GM19397 (cell line): Measurements from ENCODE around the gene RAB17.
"Not testable (repeated sequence)": the region's sequence is repeated elsewhere in the genome, so short reads cannot be mapped to it uniquely, and the experiment has no call there.

ENCODE experiments used
- ATAC-seq: cut with Tn5 transposase; IDR thresholded peaks from one replicate; pipeline ENCODE4 v1.9.1; 2021; ENCODE audit warnings: mild to moderate bottlenecking, moderate library complexity; ENCODE audit not compliant: unreplicated experiment

The RAB17 gene

DNA sequence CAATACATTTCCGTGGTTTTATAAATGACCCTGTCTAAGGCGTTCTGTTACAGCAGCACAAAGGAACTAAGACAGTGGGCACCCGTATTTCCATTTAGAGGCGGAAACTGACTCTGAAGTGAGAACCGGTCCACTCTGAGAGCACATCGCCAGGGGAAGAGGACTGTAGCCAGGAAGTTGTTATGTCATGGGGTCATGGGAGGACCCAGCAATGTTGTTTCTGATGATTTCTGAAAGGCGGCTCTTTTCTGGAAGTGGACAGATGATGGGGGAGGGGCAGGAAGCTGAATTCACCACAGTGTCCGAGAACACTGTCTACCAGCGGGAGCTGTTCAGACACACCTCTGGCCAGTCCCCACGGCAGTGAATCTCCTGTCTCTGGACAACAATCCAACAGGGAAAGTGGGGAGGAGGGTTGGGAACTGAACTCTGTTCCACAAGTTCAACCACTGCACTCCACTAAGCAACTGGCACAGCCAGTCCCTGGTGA is 34.7 kb upstream of the RAB17 start:
- no peak for ATAC-seq

DNA sequence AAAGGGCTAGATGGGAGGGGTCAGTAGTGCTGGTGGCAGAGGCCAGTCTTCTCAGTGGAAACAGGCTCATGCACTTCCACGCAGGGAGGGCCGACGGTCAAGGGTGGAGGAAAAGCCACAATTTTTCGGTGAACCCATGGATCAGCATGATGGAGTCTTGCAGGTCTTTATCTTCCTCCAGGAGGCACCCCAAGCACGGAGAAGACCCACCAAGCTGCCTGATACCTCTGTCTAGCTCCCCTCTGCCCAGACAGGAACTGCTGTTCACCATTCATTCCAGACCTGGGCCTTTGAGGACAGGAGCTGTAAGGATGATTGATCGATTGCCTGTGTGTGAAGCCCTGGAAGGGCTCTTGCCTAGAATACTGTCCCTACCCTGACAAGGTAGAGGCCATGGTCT is 34.0 kb upstream of the RAB17 start:
- no peak for ATAC-seq

DNA sequence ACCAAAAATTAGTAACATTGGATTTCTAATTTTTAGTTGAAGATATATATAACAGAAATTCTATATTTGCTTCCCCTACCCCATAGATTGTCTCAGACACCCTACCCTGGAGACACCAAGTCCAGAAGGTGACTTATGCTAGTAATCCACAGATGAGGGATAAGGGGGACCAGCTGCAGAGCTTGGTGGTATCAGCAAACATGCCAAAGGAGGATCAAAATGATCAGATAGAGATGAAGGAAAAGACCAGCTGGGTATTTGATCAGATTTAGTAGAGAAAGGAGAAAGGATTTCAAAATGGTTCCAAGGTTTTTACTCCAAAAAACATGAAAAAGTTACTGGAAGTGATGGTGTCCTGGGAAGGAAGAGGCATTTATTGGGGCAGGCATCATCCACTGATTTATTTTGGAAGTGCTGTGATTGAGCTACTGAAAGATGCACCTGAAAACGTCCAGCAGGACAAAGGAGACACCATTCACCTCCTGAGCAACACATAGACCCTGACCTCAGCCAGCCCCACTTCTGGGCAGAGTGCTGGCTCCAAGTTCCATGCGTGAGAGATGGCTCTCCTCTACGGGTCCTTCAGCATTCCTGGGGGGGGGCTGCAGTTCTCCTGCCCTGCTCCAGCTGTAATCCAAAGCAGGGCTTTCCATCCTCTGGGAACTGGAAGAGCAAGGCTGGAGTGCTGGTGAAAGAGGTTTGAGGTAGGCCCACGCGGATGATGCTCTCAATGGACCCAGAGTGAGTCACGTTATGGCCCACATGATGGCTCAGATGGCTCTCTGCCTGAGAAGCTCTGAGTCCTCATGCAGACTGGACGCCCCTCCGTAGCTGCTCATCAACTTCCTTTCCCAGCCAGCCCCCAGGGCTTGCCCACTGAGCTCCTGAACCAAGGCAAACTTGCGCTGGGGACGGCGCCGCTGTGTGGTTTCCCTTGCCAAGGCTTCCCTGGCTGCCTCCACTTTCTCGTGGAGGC is 33.2 kb upstream of the RAB17 start:
- ATAC-seq, result no peak

DNA sequence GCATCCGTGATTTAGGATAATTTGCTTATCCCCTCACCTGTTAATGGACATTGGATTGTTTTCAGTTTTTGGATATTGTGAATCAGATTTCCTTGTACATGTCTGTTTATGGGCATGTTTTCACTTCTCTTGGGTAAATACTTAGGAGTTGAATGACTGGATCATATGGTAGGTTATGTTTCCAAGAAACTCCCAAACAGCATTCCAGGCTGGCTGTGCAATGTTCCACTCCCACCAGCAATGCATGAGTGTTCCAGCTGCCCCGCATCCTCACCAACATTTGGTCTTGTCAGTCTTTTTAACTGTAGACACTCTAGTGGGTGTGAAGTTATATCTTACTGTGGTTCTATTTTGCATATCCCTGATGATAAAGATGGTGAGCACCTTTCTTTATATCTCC is 27.9 kb upstream of the RAB17 start:
- no peak for ATAC-seq

DNA sequence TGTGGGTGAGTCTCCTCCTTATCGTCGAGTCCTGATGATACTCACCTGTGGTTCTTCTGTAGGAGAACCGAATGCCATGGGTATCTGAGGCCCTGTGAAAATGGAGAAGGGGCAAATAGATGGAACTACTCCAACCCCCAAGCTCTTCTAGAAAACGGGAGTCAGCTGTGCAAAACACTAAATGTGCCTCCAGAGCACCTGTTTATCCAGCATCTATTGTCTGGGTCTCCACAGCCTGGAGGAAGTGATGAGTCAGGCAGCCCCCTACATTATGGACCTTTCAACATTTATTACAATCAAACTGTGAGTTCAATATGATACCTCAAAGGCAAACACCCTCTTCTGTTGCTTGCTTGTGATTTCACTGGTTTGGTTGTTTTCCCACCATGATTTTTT is 27.1 kb upstream of the RAB17 start:
- ATAC-seq, result no peak

DNA sequence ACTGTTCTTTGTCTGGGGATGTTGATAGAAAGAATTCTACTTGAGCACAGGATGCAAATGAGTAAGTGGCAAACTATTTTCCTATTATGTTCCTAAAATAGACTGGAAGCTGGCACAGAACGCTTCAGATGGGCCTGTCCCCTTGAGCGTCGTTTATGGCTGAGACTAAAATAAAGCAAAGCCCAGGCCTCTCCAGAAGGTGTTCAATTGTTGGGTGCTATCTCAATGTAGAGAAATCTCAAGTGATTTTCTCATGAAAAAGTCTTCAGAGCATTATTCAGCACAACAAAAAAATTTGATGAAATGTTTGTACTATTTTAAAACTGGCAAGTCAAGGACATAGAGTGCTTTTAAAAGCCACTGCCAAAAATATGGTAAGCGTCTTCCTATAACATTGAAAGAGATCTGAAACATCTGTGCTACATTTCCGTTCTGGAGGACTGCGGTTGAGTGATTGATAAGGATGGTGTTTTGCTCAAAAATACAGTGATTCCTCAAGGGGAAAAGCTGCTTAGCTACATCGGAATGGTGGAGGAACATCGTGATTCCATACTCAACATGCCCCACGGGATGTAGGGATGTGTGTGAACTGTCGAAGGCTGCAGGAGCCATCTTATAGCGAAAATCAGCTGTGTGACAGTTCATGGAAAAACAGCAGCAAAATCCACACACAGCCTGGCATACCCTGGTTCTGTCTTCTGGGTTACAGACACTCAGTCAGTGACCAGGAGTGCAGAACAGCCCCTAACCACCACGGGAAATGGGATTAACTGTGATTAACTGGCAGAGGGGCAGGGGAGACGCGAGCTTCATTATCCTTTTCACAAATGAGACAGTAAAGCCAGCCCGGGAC is 26.4 kb upstream of the RAB17 start:
- no peak for ATAC-seq

DNA sequence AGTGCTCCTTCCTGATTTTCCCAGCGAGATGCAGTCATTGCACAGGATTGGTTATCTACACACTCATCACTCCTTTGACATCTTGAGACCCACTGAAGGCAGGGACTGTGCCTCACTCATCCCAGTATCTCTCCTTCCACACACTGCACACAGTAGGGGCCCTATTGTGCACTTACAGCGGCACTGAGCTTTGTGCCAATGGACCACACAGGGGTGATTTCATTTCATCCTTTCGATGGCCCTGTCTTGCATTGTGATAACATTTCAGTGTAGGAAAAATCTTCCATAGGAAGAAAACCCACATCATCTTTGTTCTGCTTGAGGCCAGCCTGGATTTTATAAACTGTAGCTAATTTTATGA is 25.8 kb upstream of the RAB17 start:
- ATAC-seq, result no peak

DNA sequence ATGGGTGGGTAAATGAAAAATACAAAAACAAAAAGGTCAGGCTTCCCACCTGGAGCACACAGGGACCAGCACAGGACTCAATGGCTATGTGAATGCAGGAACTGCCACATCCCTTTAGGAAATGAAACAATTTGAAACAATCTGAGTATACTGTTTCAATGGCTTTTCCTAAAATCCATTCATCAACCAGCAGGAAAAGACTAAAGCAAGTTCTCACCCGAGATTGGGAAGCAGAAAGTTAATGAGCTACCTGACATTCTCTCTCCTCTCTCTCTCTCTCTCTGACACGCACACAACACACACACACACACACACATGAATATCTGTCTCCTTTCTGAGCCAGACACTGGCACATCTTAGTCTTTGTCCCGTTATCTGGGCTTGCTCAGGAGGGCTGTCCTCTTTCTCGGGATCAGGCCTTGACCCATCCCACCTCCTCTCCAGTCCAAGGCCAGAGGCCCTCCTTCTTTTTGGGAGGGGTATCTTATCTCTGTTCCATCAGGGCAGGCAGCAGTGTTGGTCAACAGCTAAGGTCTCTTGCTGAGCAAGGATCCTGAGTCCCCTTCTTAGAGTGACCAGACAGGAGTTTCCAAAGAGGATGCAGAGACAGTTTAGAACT is 25.2 kb upstream of the RAB17 start:
- ATAC-seq, result no peak

DNA sequence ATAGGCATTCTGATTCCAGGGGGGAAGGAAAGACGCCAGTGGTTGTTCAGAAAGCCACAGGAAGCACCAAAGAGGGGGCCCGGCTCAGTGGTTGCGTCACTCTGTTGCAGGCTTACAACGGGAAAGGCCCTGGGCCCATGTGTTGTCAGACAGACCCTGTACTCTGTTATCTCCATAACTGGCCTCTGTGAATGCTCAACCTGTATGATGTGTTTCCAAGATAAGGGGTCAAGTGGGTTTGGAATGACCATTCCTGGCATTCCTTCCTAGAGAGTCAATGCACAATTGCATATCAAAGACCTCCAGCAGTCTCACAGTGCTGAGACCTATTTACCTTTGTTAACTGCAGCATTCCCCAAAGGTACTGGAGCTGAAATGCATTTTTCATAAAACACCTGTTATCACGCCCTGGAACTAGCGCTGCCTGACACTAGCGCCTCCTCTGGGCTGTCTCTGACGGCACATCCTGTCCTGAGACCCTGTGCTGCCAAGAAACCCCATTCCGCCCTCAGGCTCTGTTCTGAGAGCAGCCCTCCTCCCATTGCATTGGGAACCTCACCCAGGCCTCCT is 23.7 kb upstream of the RAB17 start:
- ATAC-seq, result no peak

DNA sequence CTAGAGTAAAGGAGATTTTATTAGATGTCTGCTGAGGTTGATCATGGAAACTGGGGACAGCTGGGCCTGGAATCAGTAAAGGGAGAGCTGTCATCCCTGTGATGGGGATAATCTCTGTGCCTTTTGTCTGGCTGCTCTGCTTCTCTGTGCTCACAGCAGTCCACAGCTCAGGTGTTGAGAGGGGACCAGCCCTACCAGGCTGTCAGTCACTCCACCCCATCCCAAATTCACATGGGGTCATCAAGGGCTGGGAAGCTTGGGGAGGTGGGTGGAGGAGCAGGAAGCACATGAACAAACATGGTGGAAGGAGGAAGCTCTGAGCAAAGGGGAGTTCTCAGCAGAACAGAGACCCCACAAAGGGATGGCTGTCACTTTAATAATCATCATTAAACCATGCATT is 23.1 kb upstream of the RAB17 start:
- no peak for ATAC-seq

DNA sequence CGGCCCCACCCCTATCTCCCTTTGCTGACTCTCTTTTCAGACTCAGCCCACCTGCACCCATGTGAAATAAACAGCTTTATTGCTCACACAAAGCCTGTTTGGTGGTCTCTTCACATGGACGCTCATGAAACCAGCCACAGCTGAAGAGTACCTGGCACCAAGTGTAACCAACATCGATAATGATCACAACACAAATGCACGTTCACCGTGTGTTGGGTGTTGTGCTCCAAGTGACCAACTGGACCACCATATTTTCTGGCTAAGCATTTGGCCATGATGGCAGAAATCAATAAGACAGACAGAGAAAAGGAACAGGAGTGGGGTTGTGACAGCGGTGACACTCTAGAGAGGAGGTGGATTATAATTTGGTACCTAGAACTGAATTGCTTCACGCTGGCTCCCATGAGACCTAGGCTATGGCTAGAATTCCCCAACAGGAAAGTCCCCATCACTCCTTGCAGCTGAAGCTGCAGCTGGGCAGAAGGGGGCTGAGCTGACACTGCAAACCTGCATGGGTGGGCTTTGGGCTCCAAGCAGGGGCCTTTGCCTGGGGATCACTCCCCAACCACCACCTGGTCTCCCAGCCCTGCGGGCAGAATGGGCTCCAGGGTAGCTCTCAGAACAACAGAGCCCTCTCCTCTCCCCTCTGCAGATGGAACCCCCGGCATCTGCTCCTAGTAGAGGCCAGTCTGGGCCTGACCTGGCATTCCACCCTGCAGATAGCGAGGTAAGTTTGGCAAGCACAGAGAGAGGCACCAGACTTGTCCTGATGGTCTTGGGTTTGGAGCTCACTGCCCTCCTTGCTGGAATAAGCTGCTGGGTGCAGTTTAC is 22.2 kb upstream of the RAB17 start:
- no peak for ATAC-seq

DNA sequence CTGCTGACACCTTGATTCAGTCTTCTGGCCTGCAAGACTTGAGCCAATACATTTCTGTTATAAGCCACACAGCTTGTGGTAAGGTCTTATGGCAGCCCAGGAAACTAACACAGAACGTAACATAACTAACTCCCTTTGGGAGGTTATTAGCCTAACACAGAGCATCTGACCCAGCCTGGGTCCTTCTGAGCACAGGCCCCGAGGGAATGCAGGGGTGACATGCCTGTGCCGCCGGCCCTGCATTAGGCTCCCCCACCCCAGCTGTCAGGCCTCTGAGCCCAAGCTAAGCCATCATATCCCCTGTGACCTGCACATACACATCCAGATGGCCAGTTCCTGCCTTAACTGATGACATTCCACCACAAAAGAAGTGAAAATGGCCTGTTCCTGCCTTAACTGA is 16.0 kb upstream of the RAB17 start:
- ATAC-seq, result not testable (repeated sequence)

DNA sequence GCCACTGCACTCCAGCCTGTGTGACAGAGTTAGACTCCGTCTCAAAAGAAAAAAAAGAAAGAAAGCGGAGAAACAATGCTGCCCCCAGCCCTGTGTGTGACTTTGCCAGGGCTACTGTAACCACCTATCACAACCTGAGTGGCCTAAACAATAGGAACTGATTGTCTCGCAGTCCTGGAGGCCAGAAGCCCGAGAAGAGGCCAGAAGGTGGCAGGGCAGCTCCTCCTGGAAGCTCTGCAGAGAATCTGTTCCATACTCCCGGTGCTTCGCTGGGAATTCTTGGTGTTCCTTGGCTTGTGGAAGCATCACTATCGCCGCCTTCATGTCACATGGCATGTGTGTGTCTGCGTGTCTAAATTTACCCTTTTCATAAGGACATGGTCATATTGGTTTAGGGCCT is 14.4 kb upstream of the RAB17 start:
- ATAC-seq, result no peak

DNA sequence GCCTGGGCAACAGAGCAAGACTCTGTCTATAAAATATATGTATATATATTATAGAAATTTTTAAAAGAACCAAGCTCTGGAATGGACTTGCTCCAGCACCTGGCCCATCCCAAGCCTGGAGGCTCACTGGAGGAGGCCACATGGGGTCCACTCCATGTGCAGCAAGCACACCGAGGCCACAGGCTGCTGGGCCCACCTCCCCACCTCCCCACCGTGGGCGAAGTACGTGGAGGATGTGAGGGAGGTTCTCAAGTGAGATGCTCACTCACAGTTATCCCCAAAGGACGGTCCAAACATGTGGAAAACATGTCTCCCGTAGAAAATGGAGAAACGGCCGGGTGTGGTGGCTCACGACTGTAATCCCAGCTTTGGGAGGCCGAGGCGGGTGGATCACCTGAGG is 13.9 kb upstream of the RAB17 start:
- ATAC-seq, result no peak

DNA sequence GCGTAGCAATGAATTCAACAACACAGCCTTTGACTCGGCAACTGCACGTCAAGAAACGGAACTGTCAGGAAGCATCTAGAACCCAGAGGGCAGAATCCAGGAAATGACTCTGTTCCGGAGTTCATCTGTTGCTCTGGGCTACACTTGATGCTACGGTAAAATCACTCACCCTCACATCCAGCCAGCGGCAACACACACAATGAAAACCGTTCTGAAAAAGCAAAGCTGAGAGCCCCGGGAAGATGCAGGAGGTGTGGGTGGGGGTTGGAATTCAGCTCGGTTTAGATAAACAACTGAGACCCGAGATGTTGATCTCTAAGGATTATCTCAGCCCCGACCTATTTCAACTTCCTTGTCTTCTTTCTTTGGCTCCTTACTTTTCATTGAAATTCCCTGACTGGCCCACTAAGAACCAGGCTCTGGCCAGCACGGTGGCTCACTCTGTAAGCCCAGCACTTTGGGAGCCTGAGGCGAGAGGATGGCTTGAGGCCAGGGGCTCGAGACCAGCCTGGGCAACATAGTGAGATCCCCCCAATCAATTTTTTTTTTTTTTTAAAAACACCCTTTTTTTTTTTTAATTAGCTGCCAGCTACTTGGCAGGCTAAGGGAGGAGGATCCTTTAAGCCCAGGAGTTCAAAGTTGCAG is 13.3 kb upstream of the RAB17 start:
- ATAC-seq, result no peak

DNA sequence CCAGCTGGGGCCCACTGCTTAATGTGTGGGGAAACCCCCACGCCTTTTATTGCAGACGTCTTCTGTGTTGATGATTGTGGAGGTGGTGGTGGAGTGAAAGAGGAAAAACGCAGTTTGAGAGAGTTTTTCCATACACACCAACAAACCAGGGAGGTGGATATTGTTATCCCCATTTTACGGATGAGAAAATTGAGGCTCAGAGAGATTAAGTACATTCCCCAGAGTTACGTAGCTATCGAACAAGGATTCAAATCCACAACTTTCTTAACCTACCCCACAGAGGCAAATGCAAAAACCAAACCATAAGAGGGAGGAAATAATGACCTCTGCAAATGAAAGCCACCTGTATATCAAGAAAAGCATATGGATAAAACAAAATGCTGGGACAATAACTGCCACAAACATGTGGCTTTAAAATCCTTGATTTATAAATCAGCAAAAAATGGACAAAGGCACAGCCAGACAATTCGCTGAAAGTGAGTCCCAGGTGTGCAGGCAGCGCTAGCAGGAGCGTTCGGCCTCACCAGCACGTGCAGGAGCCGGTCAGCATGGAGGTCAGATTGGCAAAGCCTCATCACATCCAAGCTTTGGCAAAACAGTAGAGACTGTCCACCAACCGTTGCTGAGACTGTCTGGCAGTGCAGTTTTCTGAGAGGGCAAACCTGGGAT is 12.6 kb upstream of the RAB17 start:
- no peak for ATAC-seq

DNA sequence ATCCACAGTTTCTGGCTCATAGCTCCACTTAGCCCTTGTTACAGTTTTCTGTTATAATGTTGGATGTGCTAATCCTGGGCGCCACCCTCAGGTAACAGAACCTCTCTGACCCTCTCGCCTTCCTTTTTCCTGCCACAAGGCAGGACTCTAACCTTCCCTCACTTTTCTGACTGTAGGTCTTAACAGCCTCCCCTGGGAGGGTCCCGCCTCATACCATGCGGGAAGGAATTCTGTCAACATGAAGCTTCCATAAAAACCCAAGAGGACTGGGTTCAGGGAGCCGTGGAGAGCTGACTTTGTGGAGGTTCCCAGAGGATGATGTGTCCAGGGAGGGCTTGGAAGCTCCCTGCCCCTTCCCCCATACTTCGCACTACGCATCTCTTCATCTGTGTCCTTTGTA is 11.9 kb upstream of the RAB17 start:
- no peak for ATAC-seq

DNA sequence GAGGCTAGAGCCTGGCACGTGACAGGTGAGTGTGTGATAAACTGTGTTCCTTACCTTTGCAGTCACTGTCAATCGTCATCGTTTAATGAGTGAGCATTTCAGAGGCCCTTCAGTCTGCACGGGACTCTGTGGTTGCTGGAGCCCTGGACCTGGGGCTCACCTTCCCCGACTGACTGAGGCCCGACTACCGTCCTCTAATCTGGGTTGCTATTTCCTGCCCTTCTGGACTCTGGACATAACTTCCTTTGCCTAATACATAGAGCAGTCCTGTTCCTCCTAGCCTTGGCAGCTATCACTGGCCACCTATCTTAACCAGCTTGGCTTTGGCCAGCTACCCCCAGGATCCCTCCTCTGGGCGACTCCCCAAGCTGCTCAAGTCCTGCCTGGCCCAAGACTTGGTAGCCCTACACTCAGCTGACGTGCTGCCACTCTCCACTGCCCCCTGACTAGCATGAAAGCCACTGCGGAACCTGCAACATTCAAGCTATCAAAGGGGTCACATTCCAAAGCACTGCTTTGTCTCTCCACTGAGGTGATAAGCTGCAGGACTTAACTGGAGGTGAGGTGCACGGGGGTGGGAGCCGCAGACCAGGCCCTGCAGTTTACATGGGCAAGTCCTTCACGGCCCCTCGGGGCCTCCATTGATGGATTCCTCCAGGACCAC is 11.1 kb upstream of the RAB17 start:
- no peak for ATAC-seq
